ENCODE measurements around the gene LIPF.

DNA sequence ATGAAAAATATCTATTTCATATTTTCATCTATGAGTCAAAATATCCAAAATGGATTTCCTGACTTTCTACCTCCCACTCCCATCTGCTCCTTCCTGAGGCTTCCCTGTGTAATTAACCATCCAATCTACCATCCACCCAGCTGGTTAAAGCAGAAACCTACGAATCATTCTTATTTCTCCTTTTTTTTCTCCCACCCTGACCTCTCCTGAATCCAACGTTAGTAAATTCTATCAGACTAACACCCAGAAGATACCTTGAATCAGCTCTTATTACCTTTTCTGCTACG lies 3.7 kb upstream of the LIPF start:
- TF ChIP-seq, protein P1, sequence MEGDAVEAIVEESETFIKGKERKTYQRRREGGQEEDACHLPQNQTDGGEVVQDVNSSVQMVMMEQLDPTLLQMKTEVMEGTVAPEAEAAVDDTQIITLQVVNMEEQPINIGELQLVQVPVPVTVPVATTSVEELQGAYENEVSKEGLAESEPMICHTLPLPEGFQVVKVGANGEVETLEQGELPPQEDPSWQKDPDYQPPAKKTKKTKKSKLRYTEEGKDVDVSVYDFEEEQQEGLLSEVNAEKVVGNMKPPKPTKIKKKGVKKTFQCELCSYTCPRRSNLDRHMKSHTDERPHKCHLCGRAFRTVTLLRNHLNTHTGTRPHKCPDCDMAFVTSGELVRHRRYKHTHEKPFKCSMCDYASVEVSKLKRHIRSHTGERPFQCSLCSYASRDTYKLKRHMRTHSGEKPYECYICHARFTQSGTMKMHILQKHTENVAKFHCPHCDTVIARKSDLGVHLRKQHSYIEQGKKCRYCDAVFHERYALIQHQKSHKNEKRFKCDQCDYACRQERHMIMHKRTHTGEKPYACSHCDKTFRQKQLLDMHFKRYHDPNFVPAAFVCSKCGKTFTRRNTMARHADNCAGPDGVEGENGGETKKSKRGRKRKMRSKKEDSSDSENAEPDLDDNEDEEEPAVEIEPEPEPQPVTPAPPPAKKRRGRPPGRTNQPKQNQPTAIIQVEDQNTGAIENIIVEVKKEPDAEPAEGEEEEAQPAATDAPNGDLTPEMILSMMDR (IDR thresholded peaks at IDR 0.05; ENCODE audit: low read length) = no peak
- TF ChIP-seq EZH2 (optimal IDR thresholded peaks at IDR 0.05; ENCODE audit: low read depth, low read length) = no peak
